Dendritic cell treated with granulocyte-macrophage colony-stimulating factor and Interleukin-4, amounts not matched to agents 40 ng/mL and 50 ng/mL, for 4 days (primary cell): ENCODE data around the gene TOGARAM2.
A peak's percentile ranks its signal among the peaks of the same experiment; 100 is the strongest.

Experiments used
- H3K27ac Mint-ChIP-seq: one replicate; pipeline ENCODE4 v1.8.0; 2022; ENCODE audit warnings: mild to moderate bottlenecking, mixed read lengths
- H3K27me3 Mint-ChIP-seq: one replicate; pipeline ENCODE4 v1.8.0; 2022; ENCODE audit warnings: mild to moderate bottlenecking, mixed read lengths
- H3K36me3 Mint-ChIP-seq: one replicate; pipeline ENCODE4 v1.8.0; 2022; ENCODE audit warnings: low read depth, mixed read lengths
- H3K4me1 Mint-ChIP-seq: one replicate; pipeline ENCODE4 v1.8.0; 2022; ENCODE audit warnings: low read depth, mixed read lengths
- H3K4me3 Mint-ChIP-seq: one replicate; pipeline ENCODE4 v1.8.0; 2022; ENCODE audit warnings: mild to moderate bottlenecking, moderate library complexity, mixed read lengths
- H3K9me3 Mint-ChIP-seq: one replicate; pipeline ENCODE4 v1.8.0; 2022; ENCODE audit warnings: mixed read lengths
- intact Hi-C: fragments of 100-400 bp; cut with micrococcal nuclease; formaldehyde crosslinking; loops from one replicate; pipeline ENCODE4 v1.15.0; 2022

TOGARAM2 gene

DNA sequence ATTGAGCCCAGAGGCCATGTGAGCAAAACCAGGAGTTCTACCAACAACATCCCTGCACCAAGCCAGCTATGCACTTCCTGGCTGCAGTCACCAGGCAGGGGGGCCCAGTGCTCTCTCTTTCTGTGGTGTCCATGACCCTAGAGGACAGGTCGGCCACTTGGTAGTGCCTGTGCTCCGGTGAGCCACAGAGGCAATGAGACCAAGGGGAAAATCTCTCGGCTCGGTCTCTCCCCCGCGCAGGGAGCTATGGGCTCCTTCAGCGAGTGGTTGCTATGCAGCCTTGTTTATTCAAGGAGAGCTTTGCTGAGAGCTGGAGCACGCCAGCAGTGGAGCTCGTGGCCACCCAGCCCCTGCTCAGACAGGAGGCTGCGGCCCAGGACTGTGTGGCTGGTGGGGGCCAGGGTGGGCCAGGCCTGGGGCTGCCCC is at the start of gene TOGARAM2:
TSS of gene TOGARAM2 (plus strand) at position 283 of the 426 bp plus-strand sequence. CDS start 13,537 bp downstream, outside the sequence.
- H3K4me3 Mint-ChIP-seq = no peak within 1 kb of the TSS
- peaks cover 2% of the 10 kb centered on the region for H3K27me3 Mint-ChIP-seq
- H3K9me3 Mint-ChIP-seq = no peaks in the 10 kb centered on the region
- no peaks in the 10 kb centered on the region for H3K36me3 Mint-ChIP-seq
- intact Hi-C loops = no loop called here
- H3K27ac Mint-ChIP-seq = no peak within 1 kb of the TSS
- H3K4me1 Mint-ChIP-seq = no peaks in the 10 kb centered on the region

DNA sequence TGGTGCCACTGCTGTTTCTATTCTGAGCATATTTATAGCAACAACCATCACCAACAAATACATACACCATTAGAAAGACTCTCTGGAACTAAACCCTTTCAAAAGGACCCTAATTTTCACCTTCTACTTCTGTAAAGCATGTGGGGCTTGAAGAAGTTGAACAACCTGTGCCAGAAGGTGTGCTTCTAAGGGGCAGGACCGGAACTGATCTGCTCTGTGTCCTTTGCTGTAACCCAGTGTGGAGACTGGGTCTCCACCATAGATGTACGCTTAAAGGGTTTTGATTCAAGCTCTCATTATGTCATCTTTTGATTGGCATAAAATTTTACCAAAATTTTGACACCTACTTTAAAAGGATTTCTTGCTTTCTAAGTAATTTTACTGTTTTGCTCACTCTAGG is 46.3 kb upstream of the TOGARAM2 start:
- no peaks in the 10 kb centered on the region for H3K27me3 Mint-ChIP-seq
- intact Hi-C loops = no loop called here
- no peak overlapping the region for H3K27ac Mint-ChIP-seq
- no peaks in the 10 kb centered on the region for H3K4me1 Mint-ChIP-seq
- H3K4me3 Mint-ChIP-seq = no peak overlapping the region
- no peaks in the 10 kb centered on the region for H3K9me3 Mint-ChIP-seq
- H3K36me3 Mint-ChIP-seq = peaks cover 87% of the 10 kb centered on the region

DNA sequence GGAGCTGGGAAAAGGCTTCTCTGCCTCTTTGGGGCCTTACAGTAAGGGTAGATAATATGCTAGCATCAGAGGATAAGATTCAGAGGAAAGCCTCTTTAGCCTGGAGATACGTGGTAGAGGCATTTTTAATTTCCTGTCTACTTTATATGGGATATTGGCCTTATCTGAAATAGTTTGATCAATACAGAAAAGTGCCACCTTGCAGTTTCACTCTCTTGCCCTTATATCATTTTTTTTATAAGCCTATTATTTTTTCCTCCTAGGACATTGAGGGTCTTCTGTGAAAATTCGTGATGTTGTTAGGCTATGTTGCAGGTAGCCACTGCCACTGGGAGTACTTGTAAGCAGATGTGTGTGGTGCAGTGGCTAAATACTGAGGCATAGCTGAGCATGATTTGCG is 40.1 kb upstream of the TOGARAM2 start:
- Mint-ChIP-seq H3K9me3 (no peaks in the 10 kb centered on the region), H3K4me1 (no peaks in the 10 kb centered on the region), H3K36me3 (peaks cover 98% of the 10 kb centered on the region), H3K27me3 (no peaks in the 10 kb centered on the region), H3K4me3 (no peak overlapping the region), H3K27ac (no peak overlapping the region)
- intact Hi-C loops = no loop called here

DNA sequence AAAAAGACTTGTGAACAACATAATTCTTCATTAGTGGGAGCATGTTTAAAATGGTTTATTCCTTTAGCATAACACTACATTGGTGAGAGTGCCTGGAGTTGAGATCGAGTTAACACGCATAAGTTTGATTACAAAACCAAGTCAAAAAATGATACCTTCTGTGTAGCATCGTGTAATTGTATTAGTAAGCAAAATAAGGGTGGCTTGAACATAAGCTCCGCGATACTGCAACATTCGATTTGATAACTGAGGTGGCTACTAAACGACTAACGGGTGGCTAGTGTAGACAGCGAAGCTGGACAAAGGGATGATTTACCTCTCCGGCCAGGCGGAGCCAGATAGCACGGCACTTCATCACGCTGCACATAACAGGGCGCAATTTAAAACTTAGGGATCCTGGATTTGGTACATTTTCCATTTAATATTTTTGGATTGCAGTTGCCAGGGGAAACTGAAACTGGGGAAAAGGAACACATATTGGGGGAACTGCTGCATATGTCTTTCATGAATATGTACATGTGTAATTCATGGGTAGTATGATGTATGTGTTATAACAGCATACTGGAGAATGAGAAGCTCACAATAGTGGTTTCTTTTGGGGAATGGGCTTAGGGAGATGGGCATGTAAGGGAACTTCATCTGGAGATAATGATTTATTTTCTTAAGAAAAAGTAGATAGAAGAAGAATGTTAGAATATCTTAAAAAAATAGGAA is 36.4 kb upstream of the TOGARAM2 start:
- peaks cover 2% of the 10 kb centered on the region for H3K4me1 Mint-ChIP-seq
- peaks cover 7% of the 10 kb centered on the region for H3K9me3 Mint-ChIP-seq
- intact Hi-C loops = no loop called here
- no peaks in the 10 kb centered on the region for H3K27me3 Mint-ChIP-seq
- no peak overlapping the region for H3K27ac Mint-ChIP-seq
- no peak overlapping the region for H3K4me3 Mint-ChIP-seq
- H3K36me3 Mint-ChIP-seq = peaks cover 85% of the 10 kb centered on the region

DNA sequence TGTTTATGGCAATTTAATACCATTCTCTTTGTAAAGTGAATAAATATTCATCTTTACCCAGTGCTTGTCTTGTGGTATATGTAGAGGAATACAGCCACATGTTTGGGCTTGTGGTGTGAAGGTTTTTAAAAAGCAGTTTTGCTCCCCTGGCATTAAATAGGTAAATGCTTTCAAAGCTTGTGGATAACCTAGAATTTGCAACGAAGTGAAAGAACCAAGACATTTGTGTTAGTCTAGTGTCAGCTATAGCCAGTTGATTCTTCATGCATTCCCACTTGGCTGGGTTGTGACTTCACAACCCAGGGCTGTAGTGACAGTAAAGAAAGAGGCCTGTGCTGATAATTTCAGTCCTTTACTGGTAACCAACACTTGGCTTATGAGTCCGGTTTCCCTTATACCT is 32.9 kb upstream of the TOGARAM2 start:
- intact Hi-C loops = no loop called here
- Mint-ChIP-seq H3K4me3 (no peak overlapping the region), H3K9me3 (peaks cover 9% of the 10 kb centered on the region), H3K4me1 (peaks cover 32% of the 10 kb centered on the region), H3K27me3 (no peaks in the 10 kb centered on the region), H3K27ac (no peak overlapping the region), H3K36me3 (peaks cover 59% of the 10 kb centered on the region)

DNA sequence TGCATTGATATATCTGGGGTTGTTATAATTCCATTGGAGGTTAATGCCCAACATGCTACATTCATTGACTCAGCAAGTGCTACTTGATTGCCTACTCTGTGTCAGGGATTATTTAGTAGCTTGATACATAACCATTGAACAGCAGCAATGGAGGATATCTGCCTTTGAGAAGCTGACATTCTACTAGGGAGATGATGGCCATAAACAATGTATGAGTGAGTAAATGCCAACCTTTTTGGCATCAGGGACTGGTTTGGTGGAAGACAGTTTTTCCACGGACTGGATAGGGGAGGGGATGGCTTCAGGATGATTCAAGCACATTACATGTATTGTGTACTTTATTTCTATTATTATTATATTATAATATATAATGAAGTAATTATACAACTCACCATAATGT is 31.9 kb upstream of the TOGARAM2 start:
- intact Hi-C loops = no loop called here
- Mint-ChIP-seq H3K4me3 (no peak overlapping the region), H3K27me3 (no peaks in the 10 kb centered on the region), H3K9me3 (peaks cover 9% of the 10 kb centered on the region), H3K4me1 (peaks cover 38% of the 10 kb centered on the region), H3K36me3 (peaks cover 49% of the 10 kb centered on the region), H3K27ac (no peak overlapping the region)

DNA sequence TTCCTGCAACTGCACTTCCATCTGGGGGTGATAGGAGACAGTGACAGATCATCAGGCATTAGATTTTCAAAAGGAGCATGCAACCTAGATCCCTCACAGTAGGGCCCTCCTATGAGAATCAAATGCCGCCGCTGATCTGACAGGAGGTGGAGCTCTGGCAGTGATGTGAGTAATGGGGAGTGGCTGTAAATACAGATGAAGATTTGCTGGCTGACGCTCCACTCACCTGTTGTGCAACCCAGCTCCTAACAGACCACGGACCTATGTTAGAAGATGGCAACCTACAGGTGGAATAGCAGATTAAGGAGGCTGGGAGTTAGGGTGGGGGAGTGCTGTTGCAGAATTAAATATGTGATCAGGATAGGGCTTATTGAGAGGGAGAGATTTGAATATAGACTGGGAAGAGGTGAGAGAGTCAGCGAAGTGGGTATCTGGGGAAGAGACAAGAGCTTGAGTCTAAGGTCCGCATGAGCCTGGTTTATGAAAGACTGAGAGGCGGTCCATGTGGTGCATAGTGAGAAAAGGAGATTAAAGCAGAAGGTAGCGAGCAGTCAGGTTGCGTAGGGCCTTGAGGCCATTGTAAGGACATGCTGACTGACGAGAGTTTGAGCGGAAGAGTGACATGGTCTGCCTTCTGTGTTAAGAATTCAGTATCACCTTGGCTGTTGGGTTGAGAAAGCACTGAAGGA is 31.3 kb upstream of the TOGARAM2 start:
- intact Hi-C loops = no loop called here
- Mint-ChIP-seq H3K9me3 (peaks cover 9% of the 10 kb centered on the region), H3K4me3 (no peak overlapping the region), H3K27me3 (no peaks in the 10 kb centered on the region), H3K36me3 (peaks cover 43% of the 10 kb centered on the region), H3K27ac (no peak overlapping the region), H3K4me1 (peaks cover 38% of the 10 kb centered on the region)

DNA sequence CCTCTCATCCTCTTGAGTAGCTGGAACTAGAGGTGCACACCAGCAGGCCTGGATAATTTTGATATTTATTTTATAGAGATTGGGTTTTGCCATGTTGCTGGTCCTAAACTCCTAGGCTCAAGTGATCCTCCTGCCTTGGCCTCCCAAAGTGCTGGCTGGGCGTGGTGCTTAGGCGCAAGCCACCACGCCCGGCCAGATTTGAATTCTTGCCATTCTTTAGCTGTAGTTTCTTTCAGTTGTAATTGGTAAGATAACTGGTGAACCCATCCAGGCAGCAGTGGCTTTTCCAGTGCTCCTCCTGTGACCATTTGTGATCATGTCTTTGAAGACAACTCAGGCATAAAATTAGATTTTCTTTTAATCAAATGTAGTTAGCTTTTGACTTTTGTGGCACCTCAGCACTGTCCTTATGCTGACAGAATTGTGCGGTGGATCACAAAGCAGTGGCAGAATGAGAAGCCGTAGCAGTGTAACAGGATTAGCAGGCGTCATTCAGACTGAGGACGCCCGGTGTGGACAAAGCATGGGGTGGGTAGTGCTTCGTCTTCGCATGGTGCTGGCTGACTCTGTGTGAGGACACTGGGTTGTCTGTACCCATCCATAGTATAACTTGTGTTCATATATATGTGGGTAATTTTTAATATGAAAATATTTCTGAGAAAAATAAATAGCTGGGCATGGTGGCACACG is 30.0 kb upstream of the TOGARAM2 start:
- Mint-ChIP-seq H3K36me3 (peaks cover 31% of the 10 kb centered on the region), H3K27ac (no peak overlapping the region), H3K4me1 (peaks cover 50% of the 10 kb centered on the region), H3K27me3 (no peaks in the 10 kb centered on the region), H3K9me3 (peaks cover 9% of the 10 kb centered on the region), H3K4me3 (no peak overlapping the region)
- intact Hi-C loops = no loop called here

DNA sequence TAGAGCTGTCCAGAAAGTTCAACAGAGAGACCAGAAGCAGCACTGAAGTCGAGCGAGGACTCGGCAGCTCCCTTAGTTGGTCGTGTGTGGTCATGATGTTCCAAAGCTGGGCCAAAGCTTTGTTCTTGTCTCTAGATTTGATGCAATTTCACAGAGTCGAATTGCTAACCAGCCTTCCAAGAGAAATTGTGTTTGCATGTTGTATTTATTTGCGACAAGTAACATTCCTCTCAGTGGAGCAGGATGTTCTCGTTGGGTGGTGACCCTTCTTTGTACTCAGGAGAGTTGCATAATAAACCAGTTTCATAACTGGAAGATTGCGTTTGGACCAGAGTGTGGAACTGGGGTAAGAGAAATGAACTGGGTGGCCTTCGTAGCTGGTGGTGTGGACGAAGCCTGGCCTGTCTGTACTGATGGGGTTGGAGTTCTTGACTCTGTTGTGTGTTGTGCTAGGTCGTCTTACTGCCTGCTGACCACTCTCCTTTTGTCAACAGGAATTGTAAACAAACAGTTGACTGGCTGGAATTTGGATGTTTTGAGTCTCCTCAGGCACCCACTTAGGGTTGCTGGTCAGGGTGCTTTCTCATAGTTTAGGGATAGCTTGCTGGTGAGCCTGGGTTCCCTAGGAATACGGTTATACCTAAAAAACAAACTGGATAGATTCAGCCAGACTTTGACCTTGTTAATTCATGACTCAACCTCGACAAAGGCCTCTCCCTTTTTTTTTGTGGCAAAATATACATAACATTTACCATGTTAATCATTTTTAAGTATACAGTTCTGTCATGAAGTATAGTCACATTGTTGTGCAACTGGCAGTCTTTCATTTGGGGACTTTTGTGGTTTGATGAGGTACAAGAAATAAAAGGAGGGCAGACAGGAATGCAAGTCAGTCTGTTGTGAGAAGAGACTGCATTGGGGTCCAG is 28.9 kb upstream of the TOGARAM2 start:
- Mint-ChIP-seq H3K27me3 (no peaks in the 10 kb centered on the region), H3K36me3 (peaks cover 23% of the 10 kb centered on the region), H3K27ac (peak overlapping the region; percentile 82), H3K4me3 (peak overlapping the region; percentile 67), H3K9me3 (peaks cover 9% of the 10 kb centered on the region), H3K4me1 (peaks cover 56% of the 10 kb centered on the region)
- intact Hi-C loops = no loop called here

DNA sequence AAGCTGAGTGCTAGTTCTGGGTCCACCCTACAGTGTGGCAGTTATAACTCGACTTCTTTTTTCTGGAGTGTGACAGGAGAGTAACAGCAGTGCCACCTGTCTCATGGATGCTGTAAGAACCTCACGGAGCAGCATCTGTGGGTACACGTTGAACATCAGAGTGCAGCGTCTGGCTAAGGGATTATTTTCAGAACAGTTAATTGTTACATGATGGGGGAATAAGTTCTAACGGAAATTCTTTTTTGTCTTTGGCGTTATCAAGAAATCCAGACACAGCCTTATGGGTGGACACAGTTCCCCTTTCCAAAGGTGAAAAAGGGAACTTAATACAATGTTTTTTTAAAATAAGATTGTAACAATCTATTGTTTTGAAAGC is 28.3 kb upstream of the TOGARAM2 start:
- Mint-ChIP-seq H3K4me1 (peaks cover 56% of the 10 kb centered on the region), H3K9me3 (peaks cover 9% of the 10 kb centered on the region), H3K27ac (peak overlapping the region; percentile 82), H3K27me3 (no peaks in the 10 kb centered on the region), H3K36me3 (peaks cover 23% of the 10 kb centered on the region), H3K4me3 (peak overlapping the region; percentile 67)
- intact Hi-C loops = no loop called here

DNA sequence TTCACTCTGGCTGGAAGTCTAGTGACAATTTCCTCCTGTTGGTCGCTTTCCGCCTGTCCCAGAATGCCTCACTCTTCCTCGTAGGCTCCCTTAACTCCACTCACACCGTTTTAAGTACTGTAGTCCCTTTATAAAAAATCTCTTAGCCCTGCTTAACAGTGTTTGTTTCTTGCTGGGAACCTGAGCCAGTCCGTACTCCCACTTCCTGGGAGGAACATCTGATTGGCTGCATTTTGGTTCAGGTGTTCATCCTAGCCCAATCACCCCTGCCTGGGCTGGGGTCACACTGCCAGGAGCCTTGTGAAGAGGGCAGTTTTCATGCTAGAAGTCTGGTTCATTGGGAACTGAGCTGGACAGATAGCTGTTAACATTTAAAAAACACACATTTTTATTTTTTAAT is 25.6 kb upstream of the TOGARAM2 start:
- intact Hi-C loops = loop anchor here (5.0 kb wide), 3 partner anchors 362 to 1117 kb away; no protein-coding TSS in a partner anchor
- Mint-ChIP-seq H3K36me3 (peaks cover 1% of the 10 kb centered on the region), H3K27ac (peak overlapping the region; percentile 44), H3K4me3 (no peak overlapping the region), H3K27me3 (no peaks in the 10 kb centered on the region), H3K4me1 (peaks cover 47% of the 10 kb centered on the region), H3K9me3 (no peaks in the 10 kb centered on the region)

DNA sequence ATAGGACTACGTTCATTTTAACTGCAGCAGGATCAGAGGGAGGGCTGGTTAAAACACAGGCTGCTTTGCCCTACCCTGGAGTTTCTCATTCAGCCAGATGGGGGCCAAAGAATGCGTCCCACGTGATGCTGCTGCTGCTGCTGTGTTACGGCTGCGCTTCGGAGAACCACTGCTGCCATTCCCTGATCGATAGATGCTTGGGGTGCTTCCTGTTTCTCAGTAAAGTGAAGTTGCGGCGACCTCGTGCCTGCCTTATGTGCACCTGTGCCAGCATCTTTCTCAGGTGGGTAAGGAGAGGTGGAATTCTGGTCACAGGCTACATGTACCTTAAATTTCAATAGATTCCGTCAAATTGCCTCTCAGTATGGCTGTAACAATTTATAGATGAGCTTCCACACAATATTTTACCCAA is 24.7 kb upstream of the TOGARAM2 start:
- Mint-ChIP-seq H3K4me3 (peak overlapping the region; percentile 43), H3K9me3 (no peaks in the 10 kb centered on the region), H3K36me3 (no peaks in the 10 kb centered on the region), H3K27ac (no peak overlapping the region), H3K27me3 (no peaks in the 10 kb centered on the region), H3K4me1 (peaks cover 40% of the 10 kb centered on the region)
- intact Hi-C loops = loop anchor here (5.0 kb wide), 3 partner anchors 361 to 1116 kb away; no protein-coding TSS in a partner anchor

DNA sequence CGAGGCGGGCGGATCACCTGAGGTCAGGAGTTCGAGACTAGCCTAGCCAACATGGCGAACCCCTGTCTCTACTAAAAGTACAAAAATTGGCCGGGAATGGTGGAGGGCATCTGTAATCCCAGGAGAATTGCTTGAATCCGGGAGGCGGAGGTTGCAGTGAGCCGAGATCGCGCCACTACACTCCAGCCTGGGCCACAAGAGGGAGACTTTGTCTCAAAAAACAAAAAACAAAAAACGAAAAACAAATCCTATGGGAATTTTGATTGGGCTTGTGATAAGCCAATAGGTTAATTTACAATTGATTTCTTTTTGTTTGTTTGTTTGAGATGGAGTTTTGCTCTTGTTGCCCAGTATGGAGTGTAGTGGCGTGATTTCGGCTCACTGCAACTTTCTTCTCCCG is 24.2 kb upstream of the TOGARAM2 start:
- no peaks in the 10 kb centered on the region for H3K36me3 Mint-ChIP-seq

More for the DNA sequence above, 24.2 kb upstream of the TOGARAM2 start:
- intact Hi-C loops = loop anchor here (5.0 kb wide), 3 partner anchors 360 to 1115 kb away; no protein-coding TSS in a partner anchor
- no peaks in the 10 kb centered on the region for H3K9me3 Mint-ChIP-seq
- H3K4me3 Mint-ChIP-seq = peak overlapping the region; percentile 43
- no peaks in the 10 kb centered on the region for H3K27me3 Mint-ChIP-seq
- H3K27ac Mint-ChIP-seq = no peak overlapping the region
- H3K4me1 Mint-ChIP-seq = peaks cover 36% of the 10 kb centered on the region
